Spleen (tissue), 11 donors: ENCODE results near the gene MED12L. TPM values are rescaled to one million over a fixed set of nuclear protein-coding genes. Genes with fewer than 3 reads are reported as not detected.

Experiments
- DNase-seq: peaks from one replicate; pipeline ENCODE4 v3.0.0-alpha.2; 2020
- H3K27ac ChIP-seq, 8 donors: fragments of 200-600 bp; sonication (generic) in 7 of 8; 1 replicate in 4 of 8; 2 replicates in 4 of 8; pipeline versions ENCODE4 v1.5.0 to v1.8.0; 2016 to 2021; ENCODE audit warnings: inconsistent platforms in 4 of 8, mild to moderate bottlenecking in 4 of 8, moderate library complexity in 1 of 8
- H3K27me3 ChIP-seq, 7 donors: fragments of 200-600 bp; sonication (generic) in 6 of 7; replicated peaks in 1 of 7; 1 replicate in 4 of 7; 2 replicates in 3 of 7; pipeline versions ENCODE4 v1.5.0 to v1.8.0; 2016 to 2021; ENCODE audit warnings: inconsistent platforms in 3 of 7, mild to moderate bottlenecking in 1 of 7
- H3K36me3 ChIP-seq, 6 donors: fragments of 200-600 bp; sonication (generic) in 5 of 6; 1 replicate in 4 of 6; 2 replicates in 2 of 6; pipeline versions ENCODE4 v1.5.0 to v1.8.0; 2016 to 2021; ENCODE audit warnings: inconsistent platforms in 2 of 6
- H3K4me1 ChIP-seq, 6 donors: fragments of 200-600 bp; sonication (generic) in 5 of 6; 1 replicate in 3 of 6; 2 replicates in 3 of 6; pipeline versions ENCODE4 v1.5.0 to v1.8.0; 2016 to 2021; ENCODE audit warnings: inconsistent platforms in 3 of 6
- H3K4me3 ChIP-seq, 8 donors: fragments of 200-600 bp; sonication (generic) in 7 of 8; 1 replicate in 4 of 8; 2 replicates in 4 of 8; pipeline versions ENCODE4 v1.5.0 to v1.8.0; 2016 to 2021; ENCODE audit warnings: inconsistent platforms in 4 of 8, mild to moderate bottlenecking in 4 of 8, moderate library complexity in 2 of 8
- H3K9me3 ChIP-seq, 8 donors: fragments of 200-600 bp; sonication (generic) in 7 of 8; 1 replicate in 4 of 8; 2 replicates in 4 of 8; pipeline versions ENCODE4 v1.5.0 to v1.8.0; 2016 to 2021; ENCODE audit warnings: inconsistent platforms in 4 of 8
- POLR2A ChIP-seq, 3 donors: fragments of 450-650 bp; IDR thresholded peaks; one replicate each; pipeline ENCODE4 v1.5.1; 2017; ENCODE audit warnings: antibody characterized with exemption in 3 of 3, mild to moderate bottlenecking in 1 of 3
- POLR2AphosphoS5 ChIP-seq, 3 donors: sonication (generic); formaldehyde crosslinking; IDR thresholded peaks; one replicate each; pipeline ENCODE4 v1.5.1; 2017; ENCODE audit warnings: antibody characterized with exemption in 3 of 3
- WGBS, 5 donors: extraction: QIAGEN DNeasy Blood & Tissue Kit in 3 of 5; methylation state at CpG; one replicate each; pipeline versions ENCODE4 v1.1.5 to v1.1.7; 2013 to 2018; 5-methylcytosine and 5-hydroxymethylcytosine counted together
- intact Hi-C: fragments of 100-400 bp; cut with DNase I; formaldehyde crosslinking; loops from one replicate; pipeline ENCODE4 v1.15.0; 2023; ENCODE audit warnings: low total_unique reads
- polyA plus RNA-seq, 3 donors: library from polyadenylated mRNA; stranded (reverse); fragments of 200-250 nt; gene quantifications; one replicate each; pipeline ENCODE4 v1.2.1, GENCODE V29; 2013
- small RNA-seq, 4 donors: library from RNA; depleted of rRNA; stranded (forward); fragments of <200 nt; gene quantifications; one replicate each; pipeline ENCODE3, GENCODE V24; 2016
- total RNA-seq, 7 donors: library from RNA; depleted of rRNA in 3 of 7; stranded (reverse); fragments of >200 nt in 3 of 7; fragmentation: NEBNext Ultra II Directional in 4 of 7; extraction: Animal tissue kit (Norgen Biotek cat#: 25700) in 4 of 7; gene quantifications; one replicate each; pipeline versions ENCODE4 v1.1.0 to v1.2.1, GENCODE V29; 2016 to 2021
- TF ChIP-seq, protein P1 (sequence below), 11 experiments: fragments of 200-600 bp in 7 of 11; fragments of 450-650 bp in 4 of 11; sonication (generic) in 4 of 11; IDR thresholded peaks in 8 of 11; conservative IDR thresholded peaks in 3 of 11; 1 replicate in 7 of 11; 2 replicates in 4 of 11; pipeline versions ENCODE4 v1.4.0 to v1.8.0; 2016 to 2021; ENCODE audit warnings: antibody characterized with exemption in 11 of 11, inconsistent platforms in 4 of 11, mild to moderate bottlenecking in 1 of 11
- donor health status: healthy with polysubstance abuse.
- donor health status: DM: no; HTN: no; CAD: no; lungs with moderate emphysema.
- donor health status: DM: no; HTN: no; CAD: no.
- donor health status: Bipolar disorder and iron deficiency.
- donor health status: healthy.
- donor health status: DM: no; HTN: no; CAD: no.
- donor health status: DM: yes; HTN: yes; CAD: no.

MED12L gene
- total and polyA plus RNA-seq, 10 donors, result 0.02 to 4.5 (median 1.5) TPM

DNA sequence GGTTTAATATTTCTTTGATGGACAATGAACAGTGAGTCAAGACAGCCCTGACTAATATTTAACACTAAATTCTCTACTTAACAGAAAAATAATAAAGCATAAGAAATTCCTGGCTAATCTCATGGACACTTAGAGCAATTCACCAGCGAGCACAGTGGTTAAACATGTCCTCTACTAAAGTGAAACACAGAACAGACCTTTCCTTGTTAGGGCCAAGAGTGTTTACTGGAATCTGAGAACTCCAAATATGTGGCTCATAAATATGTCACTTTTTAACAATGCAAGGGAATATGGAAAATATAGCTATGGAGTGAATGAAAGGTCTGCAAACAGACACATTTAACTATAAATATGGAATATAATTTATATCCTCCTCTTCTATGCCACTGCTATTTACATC, 394.0 kb downstream of the MED12L start:
- no peak overlapping the region for H3K27ac ChIP-seq
- WGBS, 5 donors, result 24 to 42% (median 34%) methylated on average over 1 of the region's 1 CpG
- intact Hi-C loops, result no loop called here
- H3K36me3 ChIP-seq, result no peaks in the 10 kb centered on the region
- H3K4me1 ChIP-seq, result no peaks in the 10 kb centered on the region
- no peak for DNase-seq
- TF ChIP-seq POLR2A (IDR thresholded peaks at IDR 0.05) (no peak), POLR2AphosphoS5 (IDR thresholded peaks at IDR 0.05) (no peak)
- TF ChIP-seq, protein P1, sequence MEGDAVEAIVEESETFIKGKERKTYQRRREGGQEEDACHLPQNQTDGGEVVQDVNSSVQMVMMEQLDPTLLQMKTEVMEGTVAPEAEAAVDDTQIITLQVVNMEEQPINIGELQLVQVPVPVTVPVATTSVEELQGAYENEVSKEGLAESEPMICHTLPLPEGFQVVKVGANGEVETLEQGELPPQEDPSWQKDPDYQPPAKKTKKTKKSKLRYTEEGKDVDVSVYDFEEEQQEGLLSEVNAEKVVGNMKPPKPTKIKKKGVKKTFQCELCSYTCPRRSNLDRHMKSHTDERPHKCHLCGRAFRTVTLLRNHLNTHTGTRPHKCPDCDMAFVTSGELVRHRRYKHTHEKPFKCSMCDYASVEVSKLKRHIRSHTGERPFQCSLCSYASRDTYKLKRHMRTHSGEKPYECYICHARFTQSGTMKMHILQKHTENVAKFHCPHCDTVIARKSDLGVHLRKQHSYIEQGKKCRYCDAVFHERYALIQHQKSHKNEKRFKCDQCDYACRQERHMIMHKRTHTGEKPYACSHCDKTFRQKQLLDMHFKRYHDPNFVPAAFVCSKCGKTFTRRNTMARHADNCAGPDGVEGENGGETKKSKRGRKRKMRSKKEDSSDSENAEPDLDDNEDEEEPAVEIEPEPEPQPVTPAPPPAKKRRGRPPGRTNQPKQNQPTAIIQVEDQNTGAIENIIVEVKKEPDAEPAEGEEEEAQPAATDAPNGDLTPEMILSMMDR (IDR thresholded peaks at IDR 0.05 in 8 of 11, conservative IDR thresholded peaks at IDR 0.05 in 3 of 11), result no peak
- no peaks in the 10 kb centered on the region for H3K27me3 ChIP-seq
- no peak overlapping the region for H3K4me3 ChIP-seq
- peaks cover 0 to 31% (median 20%) of the 10 kb centered on the region in 8 donors for H3K9me3 ChIP-seq

DNA sequence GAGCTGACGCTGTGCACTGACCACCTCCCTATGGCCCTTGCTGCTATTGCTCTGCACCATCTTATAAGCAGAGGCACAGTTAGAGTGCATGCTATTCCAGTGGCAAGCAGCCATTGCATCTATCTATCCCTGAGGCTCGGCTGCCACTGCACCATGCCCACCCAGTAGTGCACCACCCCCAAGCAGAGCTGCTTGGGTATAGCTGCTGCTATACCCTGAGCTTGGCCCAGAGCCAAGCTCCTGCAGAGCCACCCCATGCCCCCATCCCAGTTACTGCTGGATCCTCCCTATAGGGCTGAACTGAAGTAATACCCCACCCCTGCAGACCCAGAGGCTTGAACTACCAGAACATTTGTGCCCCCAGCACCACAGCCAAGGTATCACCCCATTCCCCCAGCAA, 395.0 kb downstream of the MED12L start:
- no peaks in the 10 kb centered on the region for H3K27me3 ChIP-seq
- no peaks in the 10 kb centered on the region for H3K4me1 ChIP-seq
- TF ChIP-seq POLR2AphosphoS5 (IDR thresholded peaks at IDR 0.05) (no peak), POLR2A (IDR thresholded peaks at IDR 0.05) (no peak)
- TF ChIP-seq, protein P1 (IDR thresholded peaks at IDR 0.05 in 8 of 11, conservative IDR thresholded peaks at IDR 0.05 in 3 of 11), result no peak
- no peaks in the 10 kb centered on the region for H3K36me3 ChIP-seq
- no peak overlapping the region for H3K4me3 ChIP-seq
- H3K9me3 ChIP-seq, result peaks cover 0 to 31% (median 20%) of the 10 kb centered on the region in 8 donors
- intact Hi-C loops, result no loop called here
- no peak for DNase-seq
- H3K27ac ChIP-seq, result no peak overlapping the region
- WGBS, 5 donors, result 87 to 95% (median 93%) methylated on average over 2 of the region's 2 CpGs

DNA sequence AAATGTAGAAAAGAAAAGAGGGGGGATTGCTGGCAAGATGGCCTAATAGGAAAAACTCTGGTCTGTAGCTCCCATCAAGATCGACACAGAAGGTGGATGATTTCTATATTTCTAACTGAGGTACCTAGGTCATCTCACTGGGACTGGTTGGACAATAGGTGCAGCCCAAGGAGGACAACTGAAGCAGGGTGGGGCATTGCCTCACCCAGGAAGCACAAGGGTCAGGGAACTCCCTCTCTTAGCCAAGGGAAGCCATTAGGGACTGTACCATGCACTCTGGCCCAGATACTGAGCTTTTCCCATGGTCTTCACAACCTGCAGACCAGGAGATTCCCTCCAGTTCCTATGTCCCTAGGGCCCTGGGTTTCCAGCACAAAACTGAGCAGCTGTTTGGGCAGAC, 398.0 kb downstream of the MED12L start:
- Histone ChIP-seq H3K36me3 (no peaks in the 10 kb centered on the region), H3K4me3 (no peak overlapping the region), H3K4me1 (no peaks in the 10 kb centered on the region), H3K27ac (no peak overlapping the region), H3K9me3 (peaks cover 0 to 31% (median 20%) of the 10 kb centered on the region in 8 donors), H3K27me3 (no peaks in the 10 kb centered on the region)
- no peak for DNase-seq
- intact Hi-C loops, result no loop called here
- WGBS, 5 donors, result 79 to 100% (median 91%) methylated on average over 1 of the region's 1 CpG
- TF ChIP-seq POLR2A (IDR thresholded peaks at IDR 0.05), result no peak
- TF ChIP-seq, protein P1 (IDR thresholded peaks at IDR 0.05 in 8 of 11, conservative IDR thresholded peaks at IDR 0.05 in 3 of 11), result no peak
- TF ChIP-seq POLR2AphosphoS5 (IDR thresholded peaks at IDR 0.05), result no peak

DNA sequence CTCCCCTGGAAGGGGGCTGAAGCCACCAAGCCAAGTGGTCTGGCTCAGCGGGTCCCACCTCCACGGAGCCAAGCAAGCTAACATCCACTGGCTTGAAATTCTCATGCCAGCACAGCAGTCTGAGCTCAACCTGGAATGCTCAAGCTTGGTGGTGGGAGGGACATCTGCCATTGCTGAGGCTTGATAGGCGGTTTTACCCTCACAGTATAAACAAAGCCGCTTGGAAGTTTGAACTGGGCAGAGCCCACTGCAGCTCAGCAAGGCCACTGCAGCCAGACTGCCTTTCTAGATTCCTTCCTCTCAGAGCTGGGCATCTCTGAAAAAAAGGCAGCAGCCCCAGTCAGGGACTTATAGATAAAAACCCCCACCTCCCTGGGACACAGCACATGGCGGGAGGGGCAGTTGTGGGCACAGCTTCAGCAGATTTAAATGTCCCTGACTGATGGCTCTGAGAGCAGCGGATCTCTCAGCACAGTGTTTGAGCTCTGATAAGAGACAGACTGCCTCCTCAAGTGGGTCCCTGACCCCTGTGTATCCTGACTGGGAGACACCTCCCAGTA, 398.6 kb downstream of the MED12L start:
- TF ChIP-seq, protein P1 (IDR thresholded peaks at IDR 0.05 in 8 of 11, conservative IDR thresholded peaks at IDR 0.05 in 3 of 11), result no peak
- no peak for TF ChIP-seq POLR2AphosphoS5 (IDR thresholded peaks at IDR 0.05)
- no peak for TF ChIP-seq POLR2A (IDR thresholded peaks at IDR 0.05)
- H3K4me1 ChIP-seq, result no peaks in the 10 kb centered on the region
- H3K36me3 ChIP-seq, result no peaks in the 10 kb centered on the region
- intact Hi-C loops, result no loop called here
- H3K9me3 ChIP-seq, result peaks cover 0 to 31% (median 20%) of the 10 kb centered on the region in 8 donors
- WGBS, 5 donors, result 81 to 88% (median 85%) methylated on average over 2 to 6 of the region's 6 CpGs
- no peak overlapping the region for H3K4me3 ChIP-seq
- no peak for DNase-seq
- no peak overlapping the region for H3K27ac ChIP-seq
- H3K27me3 ChIP-seq, result no peaks in the 10 kb centered on the region

Small RNA genes lying within 50 kb of the gene (small RNA-seq; reads per million reads assigned to genes)
- 2.2 to 5.4 (median 4.4) reads per million in 4 donors for gene RNA5SP145

Other genes with a start within 250 kb of the MED12L start
- not detected for gene MINDY4B, start 180.2 kb upstream of the MED12L start, total RNA-seq
- not detected for gene MINDY4B, start 180.2 kb upstream of the MED12L start, polyA plus RNA-seq
- not detected for gene CLRN1, start 112.9 kb upstream of the MED12L start, total RNA-seq
- not detected for gene CLRN1, start 112.9 kb upstream of the MED12L start, polyA plus RNA-seq
- 10 to 100 TPM in 5 of 7 donors, 1 to 10 TPM in 2; 8.8 to 40.4 (median 14.3) TPM for gene GPR171, start 117.6 kb downstream of the MED12L start, total RNA-seq
- gene GPR171, start 117.6 kb downstream of the MED12L start, polyA plus RNA-seq, result 1 to 10 TPM; 2.7 to 9.1 (median 2.9) TPM
- 1 to 10 TPM; 1.4 to 5.2 (median 3.1) TPM for gene P2RY14, start 192.9 kb downstream of the MED12L start, total RNA-seq
- 1 to 10 TPM in 1 of 3 donors, under 1 TPM in 2; 0.32 to 1.8 (median 0.85) TPM for gene P2RY14, start 192.9 kb downstream of the MED12L start, polyA plus RNA-seq
- not detected for gene GPR87, start 231.2 kb downstream of the MED12L start, total RNA-seq
- gene GPR87, start 231.2 kb downstream of the MED12L start, polyA plus RNA-seq, result not detected
- 10 to 100 TPM; 36.1 to 78.3 (median 48.9) TPM for gene P2RY13, start 243.9 kb downstream of the MED12L start, total RNA-seq
- gene P2RY13, start 243.9 kb downstream of the MED12L start, polyA plus RNA-seq, result 10 to 100 TPM in 1 of 3 donors, 1 to 10 TPM in 2; 7.1 to 11.6 (median 9.6) TPM